AML-193 (cell line): ENCODE measurements around the gene PLEKHA4.
"Not testable (repeated sequence)": the region's sequence is repeated elsewhere in the genome, so short reads cannot be mapped to it uniquely, and the experiment has no call there.

ENCODE experiments used
- DNase-seq, 2 experiments: peaks; one replicate each; lab custom pipeline; 2025; lab: John Stamatoyannopoulos, UW

PLEKHA4 gene, protein sequence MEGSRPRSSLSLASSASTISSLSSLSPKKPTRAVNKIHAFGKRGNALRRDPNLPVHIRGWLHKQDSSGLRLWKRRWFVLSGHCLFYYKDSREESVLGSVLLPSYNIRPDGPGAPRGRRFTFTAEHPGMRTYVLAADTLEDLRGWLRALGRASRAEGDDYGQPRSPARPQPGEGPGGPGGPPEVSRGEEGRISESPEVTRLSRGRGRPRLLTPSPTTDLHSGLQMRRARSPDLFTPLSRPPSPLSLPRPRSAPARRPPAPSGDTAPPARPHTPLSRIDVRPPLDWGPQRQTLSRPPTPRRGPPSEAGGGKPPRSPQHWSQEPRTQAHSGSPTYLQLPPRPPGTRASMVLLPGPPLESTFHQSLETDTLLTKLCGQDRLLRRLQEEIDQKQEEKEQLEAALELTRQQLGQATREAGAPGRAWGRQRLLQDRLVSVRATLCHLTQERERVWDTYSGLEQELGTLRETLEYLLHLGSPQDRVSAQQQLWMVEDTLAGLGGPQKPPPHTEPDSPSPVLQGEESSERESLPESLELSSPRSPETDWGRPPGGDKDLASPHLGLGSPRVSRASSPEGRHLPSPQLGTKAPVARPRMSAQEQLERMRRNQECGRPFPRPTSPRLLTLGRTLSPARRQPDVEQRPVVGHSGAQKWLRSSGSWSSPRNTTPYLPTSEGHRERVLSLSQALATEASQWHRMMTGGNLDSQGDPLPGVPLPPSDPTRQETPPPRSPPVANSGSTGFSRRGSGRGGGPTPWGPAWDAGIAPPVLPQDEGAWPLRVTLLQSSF

DNA sequence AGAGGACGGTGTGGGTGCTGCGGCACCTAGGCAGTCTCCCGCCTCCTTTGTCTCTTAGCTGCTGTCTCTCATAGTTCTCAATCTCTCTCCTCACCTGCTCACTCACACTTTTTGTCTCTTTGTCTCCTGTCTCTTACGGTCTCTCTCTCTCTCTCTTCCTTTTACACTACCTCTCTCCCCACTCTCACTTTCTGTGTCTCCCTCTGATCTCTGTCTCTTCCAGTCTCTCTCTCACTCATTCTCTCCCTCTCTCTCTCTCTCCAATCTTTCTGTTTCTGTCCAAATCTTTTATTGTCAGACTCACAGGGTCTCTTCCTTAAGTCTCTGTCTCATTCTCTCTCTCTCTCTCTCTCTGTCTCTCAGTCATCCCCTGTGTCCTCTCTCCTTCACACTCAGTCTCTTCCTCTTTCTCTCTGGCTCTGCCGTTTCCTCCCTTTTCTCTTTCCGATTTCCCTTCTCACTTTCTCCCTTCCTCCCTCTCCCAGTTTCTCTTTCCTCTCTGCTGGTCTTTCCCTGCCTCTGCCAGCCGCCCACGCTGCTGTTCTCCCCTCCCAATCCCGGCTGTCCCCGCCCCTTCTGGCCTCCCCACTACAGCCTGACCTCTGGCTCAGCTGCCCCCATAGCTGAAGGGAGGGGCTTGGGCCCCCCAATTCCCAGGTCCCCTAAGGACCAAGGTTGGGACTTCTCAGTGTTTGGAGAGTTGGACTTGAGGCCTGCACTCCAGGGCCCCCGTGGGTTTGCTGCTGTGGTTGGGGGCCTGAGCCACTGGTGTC, at the start of gene PLEKHA4:
Gene PLEKHA4, minus strand, starts transcription at position 504 of the 773 bp plus-strand sequence. CDS start 997 bp downstream, outside the sequence.
- no peak for DNase-seq

DNA sequence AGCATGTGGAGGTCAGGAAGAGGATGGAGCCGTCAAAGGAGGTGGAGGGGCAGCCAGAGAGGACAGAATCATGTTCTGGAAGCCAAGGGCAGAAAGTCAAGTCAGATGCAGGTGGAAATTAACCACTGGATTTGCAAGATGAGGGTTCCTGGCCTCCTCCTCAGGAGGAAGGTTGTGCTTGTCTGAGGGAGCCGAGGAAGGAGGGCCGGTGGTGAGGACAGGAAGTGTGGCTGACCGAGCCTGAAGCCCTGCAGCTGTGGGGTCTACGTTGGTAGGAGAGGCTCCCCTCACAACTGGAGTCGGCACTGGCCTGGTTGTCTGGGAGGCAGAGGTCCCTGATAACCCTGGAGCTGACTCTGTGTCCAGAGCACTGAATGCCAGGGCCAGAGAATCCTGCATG, 49.7 kb upstream of the PLEKHA4 start:
- DNase-seq = no peak

DNA sequence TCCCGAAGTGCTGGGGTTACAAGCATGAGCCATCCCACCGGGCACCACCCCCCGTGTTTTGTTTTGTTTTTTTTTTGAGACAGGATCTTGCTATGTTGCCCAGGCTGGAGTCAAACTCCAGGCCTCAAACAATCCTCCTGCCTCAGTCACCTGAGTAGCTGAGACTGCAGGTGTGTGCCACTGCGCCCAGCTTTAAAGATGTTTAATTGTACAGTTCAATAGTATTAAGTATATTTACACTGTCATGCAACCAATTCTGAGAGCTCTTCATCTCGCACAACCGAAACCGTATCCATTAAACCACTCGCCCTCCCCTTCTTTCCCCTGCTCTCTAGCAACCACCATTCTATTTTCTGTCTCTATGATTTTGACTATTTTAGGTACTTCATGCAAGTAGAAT, 47.3 kb upstream of the PLEKHA4 start:
- DNase-seq = no peak

DNA sequence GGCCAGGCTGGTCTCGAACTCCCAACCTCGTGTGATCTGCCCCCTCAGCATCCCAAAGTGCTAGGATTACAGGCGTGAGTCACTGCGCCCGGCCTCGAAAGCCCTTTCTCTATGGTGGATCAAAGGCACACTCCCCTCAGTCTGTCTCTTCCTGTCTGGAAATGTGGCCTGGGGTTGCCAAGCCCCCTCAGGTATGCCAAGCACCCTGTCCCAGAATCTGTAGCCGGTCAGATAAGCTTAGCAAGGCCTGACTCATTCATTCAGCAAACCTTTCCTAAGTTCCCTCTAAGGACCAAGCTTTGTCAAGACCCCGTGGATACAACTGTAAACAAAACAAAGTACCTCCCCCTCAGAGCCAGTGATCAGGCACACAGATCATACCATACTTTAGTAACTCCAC, 45.8 kb upstream of the PLEKHA4 start:
- DNase-seq = no peak

DNA sequence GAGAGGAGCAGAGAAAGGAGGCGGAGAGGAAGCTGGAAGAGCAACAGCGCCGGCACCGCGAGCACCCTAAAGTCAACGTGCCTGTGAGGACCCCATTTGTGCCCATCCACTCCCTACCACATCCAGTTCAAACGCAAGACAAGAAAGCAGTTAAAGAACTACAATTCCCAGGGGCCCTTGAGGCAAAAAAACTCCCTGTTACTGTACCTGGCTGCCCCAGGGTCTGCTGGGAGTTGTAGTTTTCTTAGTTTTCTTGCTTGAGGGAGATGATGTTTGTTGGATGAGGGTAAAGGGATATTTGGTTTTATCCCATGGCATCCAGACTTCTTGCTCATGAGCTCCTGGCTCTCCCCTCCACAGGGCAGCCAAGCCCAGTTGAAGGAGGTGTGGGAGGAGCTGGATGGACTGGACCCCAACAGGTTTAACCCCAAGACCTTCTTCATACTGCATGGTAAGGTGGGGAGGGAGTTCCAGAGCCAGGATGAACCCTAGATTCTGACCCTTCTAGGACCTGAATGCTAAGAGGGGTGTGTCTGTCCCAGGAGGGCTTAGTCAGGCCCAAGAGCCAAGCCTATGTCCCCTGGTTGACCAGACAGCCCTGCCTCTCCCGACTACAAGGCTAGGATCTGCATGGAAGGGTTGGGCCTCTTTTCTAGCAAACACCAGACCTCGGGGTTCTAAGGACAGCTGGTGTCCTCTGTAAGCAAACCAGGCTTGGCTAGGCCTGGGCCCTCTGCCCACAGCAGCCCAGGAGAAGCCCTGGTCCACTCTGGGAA, 44.9 kb upstream of the PLEKHA4 start:
- peak in 1 of 2 experiments; percentile 1 for DNase-seq

DNA sequence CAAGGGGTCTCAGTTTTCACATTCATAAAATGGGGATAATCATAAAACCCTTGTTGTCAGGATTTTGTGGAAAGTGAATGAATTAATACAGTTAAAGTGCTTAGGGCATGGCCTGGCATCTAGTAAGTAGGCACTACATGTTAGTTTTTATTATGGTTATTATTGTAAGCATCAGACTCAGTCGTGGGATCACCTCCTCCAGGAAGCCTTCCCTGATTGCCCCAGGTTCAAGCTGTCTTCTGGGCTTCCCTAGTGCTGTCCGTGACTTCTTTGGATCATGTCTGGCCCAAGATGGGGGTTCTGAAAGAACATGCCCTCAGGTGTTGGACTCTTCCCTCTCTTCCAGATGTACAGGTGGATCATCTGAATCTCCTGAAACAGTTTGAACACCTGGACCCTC, 42.4 kb upstream of the PLEKHA4 start:
- DNase-seq = no peak

DNA sequence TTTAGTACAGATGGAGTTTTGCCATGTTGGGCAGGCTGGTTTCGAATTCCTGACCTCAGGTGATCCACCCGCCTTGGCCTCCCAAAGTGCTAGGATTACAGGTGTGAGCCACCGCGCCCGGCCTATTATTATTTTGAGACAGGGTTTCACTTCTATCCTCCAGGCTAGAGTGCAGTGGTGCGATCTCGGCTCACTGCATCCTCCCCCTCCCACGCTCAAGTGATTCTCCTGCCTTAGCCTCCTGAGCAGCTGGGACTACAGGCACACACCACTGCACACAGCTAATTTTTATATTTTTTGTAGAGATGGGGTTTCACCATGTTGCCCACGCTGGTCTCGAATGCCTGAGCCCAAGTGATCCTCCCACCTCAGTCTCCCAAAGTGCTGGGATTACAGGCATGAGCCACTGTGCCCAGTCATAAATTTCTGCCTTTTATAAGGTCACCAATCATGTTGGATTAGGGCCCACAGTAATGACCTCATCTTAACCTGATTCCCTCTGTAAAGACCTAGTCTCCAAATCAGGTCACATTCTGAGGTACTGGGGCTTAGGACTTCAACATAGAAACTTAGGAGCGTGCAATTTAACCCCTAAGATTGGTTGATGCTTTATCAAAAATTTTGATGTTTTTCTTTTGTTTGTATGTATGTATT, 41.1 kb upstream of the PLEKHA4 start:
- not testable (repeated sequence) for DNase-seq

DNA sequence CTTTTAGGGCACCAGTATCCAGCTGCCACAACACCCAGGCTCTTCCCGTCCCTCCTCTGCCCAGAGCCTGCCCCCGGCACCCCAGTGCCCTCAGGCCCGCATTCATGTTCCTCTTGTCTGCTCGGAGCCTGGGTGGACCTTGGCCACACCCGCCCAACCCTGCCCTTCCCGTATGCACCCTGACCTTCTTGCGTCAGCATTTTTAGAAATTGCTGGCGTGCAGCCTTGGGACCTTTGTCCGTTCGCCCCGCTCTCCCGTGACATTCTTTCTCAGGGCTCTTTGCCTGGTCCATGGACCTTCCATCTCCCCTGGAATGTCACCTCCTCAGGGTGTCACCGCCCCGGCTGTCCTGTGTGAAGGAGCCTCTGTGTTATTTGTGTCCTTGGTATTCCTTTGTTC, 39.3 kb upstream of the PLEKHA4 start:
- DNase-seq = no peak

DNA sequence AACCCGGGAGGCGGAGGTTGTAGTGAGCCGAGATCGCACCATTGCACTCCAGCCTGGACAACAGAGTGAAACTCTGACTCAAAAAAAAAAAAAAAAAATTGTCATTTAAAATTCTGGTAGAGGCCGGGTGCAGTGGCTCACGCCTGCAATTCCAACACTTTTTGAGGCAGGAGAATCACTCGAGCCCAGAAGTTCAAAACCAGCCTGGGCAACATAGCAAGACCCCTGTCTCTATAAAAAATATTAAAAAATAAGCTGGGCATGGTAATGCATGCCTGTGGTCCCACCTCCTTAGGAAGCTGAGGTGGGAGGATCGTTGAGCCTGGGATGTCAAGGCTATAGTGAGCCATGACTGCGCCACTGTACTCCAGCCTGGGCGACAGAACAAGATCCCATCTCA, 37.9 kb upstream of the PLEKHA4 start:
- DNase-seq = no peak

DNA sequence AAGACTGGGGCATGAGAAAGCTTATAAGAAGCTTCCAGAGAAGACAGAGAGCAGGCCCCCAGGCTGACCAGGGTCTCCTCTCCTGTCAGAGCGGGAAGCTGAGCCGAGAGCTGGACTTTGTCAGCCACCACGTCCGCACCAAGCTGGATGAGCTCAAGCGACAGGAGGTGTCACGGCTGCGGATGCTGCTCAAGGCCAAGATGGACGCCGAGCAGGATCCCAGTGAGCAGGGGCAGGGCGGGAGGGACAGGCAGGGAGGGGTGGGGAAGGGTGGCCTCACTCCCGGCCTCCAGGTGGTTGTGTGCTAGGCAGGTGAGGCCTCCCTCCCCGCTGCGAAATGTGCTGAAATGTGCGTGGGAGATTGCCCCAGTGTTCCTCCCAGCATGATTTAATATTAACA, 37.2 kb upstream of the PLEKHA4 start:
- DNase-seq = no peak

DNA sequence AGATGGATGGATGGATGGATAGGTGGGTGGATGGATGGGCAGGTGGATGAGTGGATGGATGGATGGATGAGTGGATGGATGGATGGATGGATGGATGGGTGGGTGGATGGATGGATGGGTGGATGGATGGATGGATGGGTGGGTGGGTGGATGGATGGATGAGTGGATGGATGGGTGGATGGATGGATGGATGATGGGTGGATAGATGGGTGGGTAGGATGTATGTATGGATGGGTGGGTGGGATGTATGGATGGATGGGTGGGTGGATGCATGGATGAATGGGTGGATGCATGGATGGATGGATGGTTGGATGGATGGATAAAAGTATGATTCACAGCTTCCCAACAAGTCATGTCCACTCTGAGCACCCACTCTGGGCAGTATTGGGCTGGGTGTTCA, 35.4 kb upstream of the PLEKHA4 start:
- DNase-seq = not testable (repeated sequence)

DNA sequence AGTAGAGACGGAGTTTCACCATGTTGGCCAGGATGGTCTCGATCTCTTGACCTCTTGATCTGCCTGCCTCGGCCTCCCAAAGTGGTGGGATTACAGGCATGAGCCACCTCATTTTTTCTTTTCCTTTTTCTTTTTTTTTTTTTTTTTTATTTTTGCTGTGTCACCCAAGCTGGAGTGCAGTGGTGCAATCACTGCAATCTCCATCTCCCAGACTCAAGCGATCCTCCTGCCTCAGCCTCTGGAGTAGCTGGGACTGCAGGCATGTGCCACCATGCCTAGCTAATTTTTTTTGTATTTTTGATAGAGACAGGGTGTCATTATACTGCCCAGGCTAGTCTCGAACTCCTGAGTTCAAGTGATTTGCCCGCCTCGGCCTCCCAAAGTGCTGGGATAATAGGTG, 33.9 kb upstream of the PLEKHA4 start:
- DNase-seq = not testable (repeated sequence)

DNA sequence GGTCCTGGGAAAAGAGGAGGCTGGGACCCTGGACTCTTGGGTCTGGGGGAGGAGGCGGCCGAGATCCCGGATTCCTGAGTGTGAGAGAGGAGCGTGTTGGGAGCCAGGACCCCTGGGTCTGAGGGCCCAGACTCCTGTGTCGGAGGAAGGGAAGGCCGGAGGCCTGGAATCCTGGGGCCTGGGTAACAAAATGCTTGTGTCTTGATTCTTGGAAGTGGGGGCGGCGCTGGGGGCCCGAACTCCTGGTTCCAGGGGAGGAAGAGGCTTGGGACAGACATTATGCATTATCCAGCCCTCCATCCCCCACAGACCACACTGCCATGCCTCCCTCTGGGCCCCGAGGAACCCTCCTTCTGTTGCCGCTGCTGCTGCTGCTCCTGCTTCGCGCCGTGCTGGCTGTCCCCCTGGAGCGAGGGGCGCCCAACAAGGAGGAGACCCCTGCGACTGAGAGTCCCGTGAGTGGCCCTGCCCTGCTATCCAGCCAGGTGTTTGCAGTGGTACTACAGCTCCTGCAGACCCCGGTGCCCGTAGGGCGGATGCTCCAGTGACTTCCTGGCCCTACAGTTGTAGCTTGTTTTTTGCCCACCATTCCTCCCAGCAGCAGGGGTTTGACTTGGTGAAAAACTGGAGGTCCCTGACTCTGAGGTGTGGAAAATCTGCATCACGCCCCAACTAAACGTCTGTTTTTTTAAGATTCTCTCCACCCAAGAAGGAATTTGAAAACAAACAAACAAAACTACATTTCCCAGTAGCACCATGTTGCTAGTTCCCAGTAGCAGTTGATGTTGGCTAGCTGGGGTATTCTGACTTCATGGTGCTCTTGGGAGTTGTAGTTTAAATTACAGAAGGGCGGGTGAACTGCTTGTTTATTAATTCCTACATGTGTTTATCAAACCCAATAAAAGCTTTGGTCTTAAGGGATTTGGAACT, 32.3 kb upstream of the PLEKHA4 start:
- DNase-seq = no peak

DNA sequence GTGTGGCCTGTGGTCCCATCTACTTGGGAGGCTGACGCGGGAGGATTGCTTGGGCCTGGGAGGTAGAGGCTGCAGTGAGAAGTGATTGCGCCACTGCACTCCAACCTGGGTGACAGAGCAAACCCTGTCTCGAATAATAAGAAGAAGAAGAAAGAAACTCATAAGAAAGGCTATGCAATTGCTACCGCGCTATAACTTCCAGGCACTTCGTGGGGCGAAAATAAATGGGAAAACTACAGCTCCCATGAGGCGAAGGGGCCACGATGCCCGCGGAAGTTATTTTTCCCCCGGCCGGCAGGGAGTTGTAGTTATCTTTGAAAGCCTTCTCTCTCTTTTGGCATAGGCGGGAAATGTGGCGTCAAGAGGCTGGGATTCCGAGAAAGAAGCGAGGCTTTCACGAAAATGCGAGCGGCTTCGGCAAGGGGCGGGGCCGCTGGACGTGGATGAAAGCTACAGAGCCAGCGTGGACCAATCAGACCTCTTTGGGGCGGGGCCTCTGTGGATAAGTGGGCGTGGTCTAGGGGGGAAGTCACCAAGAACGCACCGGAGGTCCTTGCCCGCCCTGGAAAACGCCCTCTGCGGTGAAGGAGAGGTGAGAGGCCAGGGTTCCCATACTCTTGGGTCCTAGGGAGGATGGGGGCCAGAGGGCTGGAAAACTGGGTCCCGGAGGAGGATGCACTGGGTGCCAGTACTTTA, 31.5 kb upstream of the PLEKHA4 start, which contains the start of gene NUCB1:
Gene NUCB1, plus strand, starts transcription at position 532 of the 696 bp plus-strand sequence. CDS start 485 bp downstream, outside the sequence.
- DNase-seq = peak; percentile 95 to 97

DNA sequence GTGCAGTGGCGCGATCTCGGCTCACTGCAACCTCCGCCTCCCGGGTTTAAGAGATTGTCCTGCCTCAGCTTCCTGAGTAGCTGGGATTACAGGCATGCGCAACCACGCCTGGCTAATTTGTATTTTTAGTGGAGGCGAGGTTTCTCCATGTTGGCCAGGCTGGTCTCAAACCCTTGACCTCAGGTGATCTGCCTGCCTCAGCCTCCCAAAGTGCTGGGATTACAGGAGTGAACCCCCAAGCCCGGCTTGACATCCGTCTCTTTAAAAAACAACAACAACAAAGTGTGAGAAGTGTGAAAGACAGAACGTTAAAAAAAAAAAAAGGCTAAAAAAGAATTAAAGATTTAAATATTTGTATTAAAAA, 31.0 kb upstream of the PLEKHA4 start:
- DNase-seq = not testable (repeated sequence)

DNA sequence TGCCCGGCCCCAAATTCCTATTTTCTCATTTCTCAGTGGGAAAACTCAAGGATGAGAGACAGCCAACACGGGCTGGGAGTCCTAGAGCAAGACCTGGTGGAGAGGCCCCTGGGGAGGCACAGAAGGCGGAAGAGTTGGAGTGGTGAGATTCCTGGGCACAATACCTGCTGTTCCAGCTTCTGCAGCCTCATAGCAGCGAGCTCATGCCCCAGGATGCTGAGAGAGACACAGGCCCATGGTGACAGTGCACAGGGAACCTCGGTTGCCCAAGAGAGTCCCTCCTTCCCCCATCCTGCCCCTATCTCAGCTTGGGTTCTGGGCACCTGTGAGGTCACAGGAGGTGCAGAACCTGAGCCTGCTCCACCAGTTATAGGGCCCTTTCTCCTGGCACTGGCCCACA, 28.8 kb upstream of the PLEKHA4 start:
- DNase-seq = no peak

DNA sequence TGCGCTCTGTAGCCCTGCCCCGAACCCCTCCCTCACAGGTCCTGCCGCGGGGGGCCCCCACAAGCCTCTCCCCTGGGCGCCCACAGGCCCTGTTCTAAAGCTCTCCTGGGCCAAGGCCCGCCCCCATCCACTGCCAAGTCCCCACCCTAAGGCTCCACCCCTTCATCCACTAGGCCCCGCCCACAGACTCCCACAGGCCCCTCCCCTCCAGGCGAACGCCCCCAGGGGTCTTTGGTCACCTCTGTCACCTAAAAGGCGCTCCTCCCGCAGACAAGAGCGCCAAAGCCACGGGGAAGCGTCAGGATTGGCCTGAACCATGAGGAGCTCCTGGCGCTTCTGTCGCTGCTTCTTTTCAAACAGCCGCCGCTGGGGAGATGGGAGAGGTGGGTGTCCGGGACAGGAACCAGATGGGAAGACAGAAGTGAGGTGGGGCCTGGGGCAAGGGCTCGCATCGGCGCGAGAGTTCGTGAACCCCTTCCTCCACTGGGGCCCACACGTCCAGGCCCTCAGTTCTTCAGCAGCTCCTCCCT, 27.8 kb upstream of the PLEKHA4 start:
- no peak for DNase-seq

DNA sequence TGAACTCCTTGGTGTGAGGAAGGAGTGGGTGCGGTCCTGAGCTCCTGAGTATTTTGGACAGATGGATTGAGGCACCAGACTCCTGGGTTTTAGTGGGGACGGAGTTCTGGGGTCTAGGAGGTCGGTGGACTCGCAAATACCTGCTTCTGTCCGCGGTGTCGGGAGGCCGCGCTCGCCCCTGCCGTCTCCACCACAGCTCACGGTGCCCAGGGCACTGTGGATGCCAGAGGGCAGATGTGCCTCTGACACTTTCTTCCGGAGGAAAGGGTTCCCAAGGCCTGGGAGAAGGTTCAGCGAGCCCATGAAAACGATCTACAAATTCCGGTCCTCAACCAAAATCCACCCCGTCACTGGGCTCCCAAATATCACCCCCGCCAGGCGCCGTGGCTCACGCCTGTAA, 26.8 kb upstream of the PLEKHA4 start:
- DNase-seq = no peak

DNA sequence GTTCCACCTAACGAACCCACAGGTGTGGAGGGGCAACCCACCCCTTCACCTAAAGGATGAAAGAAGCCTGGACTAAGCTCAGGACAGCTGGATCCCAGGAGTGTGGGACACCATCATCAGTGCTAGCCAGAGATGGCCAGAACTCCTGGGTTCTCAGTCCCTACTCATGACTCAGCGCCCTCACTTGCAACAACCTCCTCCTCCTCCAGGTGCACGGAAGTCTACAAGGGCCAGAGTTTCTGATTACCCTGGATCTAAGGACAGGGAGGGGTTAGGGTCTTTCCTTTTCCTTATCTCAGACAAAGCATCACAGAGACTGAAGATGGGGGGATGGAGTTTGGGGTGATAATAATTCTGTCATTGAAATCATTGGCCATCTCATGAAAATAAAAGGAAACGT, 22.1 kb upstream of the PLEKHA4 start:
- no peak for DNase-seq
